Mesodermal cell (in vitro differentiated cells): ENCODE data around the gene CD247.

Experiments used
- H3K27ac ChIP-seq: 2 replicates; pipeline ENCODE4 v1.7.0; 2013; ENCODE audit warnings: mild to moderate bottlenecking, low read depth, low read length, moderate library complexity; ENCODE audit not compliant: severe bottlenecking
- H3K36me3 ChIP-seq: 2 replicates; pipeline ENCODE4 v1.7.1; 2013; ENCODE audit warnings: mild to moderate bottlenecking, low read length, moderate library complexity; ENCODE audit not compliant: control insufficient read depth, insufficient read depth
- H3K4me1 ChIP-seq: one replicate; pipeline ENCODE4 v1.7.1; 2013; ENCODE audit warnings: mild to moderate bottlenecking, low read length; ENCODE audit not compliant: insufficient read depth, control insufficient read depth, poor library complexity, severe bottlenecking
- H3K4me3 ChIP-seq: 2 replicates; pipeline ENCODE4 v1.7.0; 2013; ENCODE audit warnings: low read length, control low read depth, mild to moderate bottlenecking; ENCODE audit not compliant: insufficient read depth, poor library complexity, severe bottlenecking; ENCODE audit errors: extremely low read depth
- H3K9me3 ChIP-seq: 2 replicates; pipeline ENCODE4 v1.7.1; 2013; ENCODE audit warnings: mild to moderate bottlenecking, low read length, moderate library complexity; ENCODE audit not compliant: control insufficient read depth
- WGBS, 2 experiments: methylation state at CpG; one replicate each; pipeline ENCODE4 v1.1.5; 2013; ENCODE audit warnings: missing lambda C conversion rate in 2 of 2; ENCODE audit not compliant: insufficient coverage in 2 of 2; 5-methylcytosine and 5-hydroxymethylcytosine counted together

CD247 gene

DNA sequence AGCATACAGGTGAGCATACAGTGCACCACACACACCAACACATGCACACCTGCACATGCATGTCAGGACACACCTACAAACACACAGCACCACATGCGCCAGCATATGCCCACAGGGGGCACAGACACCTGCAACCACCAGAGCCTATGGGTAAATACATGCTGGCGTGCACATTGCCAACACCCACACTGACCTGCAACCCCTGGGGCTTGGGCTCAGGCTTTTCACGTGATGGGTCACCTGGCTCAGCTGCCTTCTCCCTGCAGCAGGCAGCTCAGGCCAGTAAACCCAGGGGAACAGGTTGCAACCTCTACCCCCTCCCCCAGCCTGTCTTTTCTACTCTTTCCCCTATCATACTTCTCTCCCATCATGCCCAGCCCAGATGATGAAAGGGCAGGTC, 8.1 kb downstream of the CD247 start:
- Histone ChIP-seq H3K9me3 (no peaks in the 10 kb centered on the region), H3K4me1 (no peaks in the 10 kb centered on the region), H3K4me3 (no peak overlapping the region), H3K27ac (no peak overlapping the region), H3K36me3 (no peaks in the 10 kb centered on the region)
- 95% methylated on average over 3 of the region's 3 CpGs; no CpG with 5 or more reads in 1 of the 2 experiments for WGBS, 2 experiments

DNA sequence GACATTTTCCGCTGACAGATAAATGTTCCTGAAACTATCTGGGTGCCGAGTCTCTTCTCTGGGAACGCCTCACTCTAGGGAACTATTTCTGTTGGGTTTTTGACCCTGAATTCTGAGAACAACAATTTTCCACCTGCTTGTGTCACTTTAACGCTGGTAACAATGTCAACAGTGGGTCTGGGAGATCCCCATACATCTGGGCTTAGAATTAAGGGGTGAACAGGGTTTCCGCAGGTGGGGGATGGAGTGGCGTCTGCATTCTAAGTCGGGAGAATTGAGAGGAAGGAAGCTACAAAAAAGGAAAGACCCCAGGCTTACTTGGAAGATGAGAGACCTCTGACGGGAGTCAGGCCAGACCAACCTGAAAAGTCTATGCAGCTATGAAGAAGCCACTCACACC, 8.7 kb downstream of the CD247 start:
- 88 to 91% methylated on average over 5 of the region's 8 CpGs for WGBS, 2 experiments
- Histone ChIP-seq H3K4me1 (no peaks in the 10 kb centered on the region), H3K36me3 (no peaks in the 10 kb centered on the region), H3K9me3 (no peaks in the 10 kb centered on the region), H3K27ac (no peak overlapping the region), H3K4me3 (no peak overlapping the region)

DNA sequence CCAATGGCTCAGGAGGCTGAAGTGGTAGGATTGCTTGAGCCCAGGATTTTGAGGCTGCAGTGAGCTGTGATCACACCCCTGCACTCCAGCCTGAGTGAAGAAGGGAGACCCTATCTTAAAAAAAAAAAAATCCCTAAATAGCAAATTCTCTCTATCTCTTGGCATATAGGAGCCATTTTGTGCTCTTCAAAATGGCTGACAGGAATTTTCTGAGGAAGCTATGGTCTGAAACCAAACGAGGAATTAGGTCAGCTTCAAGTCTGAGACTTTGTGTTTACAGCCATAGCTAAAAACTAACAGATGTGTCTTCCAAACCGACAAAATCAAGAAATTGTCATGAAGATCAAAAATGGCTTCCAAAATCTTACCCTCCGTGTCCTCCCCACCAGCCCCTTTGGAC, 10.6 kb downstream of the CD247 start:
- no peaks in the 10 kb centered on the region for H3K9me3 ChIP-seq
- no peaks in the 10 kb centered on the region for H3K36me3 ChIP-seq
- H3K4me1 ChIP-seq, result no peaks in the 10 kb centered on the region
- no peak overlapping the region for H3K4me3 ChIP-seq
- 90 to 100% methylated on average over 2 to 3 of the region's 3 CpGs for WGBS, 2 experiments
- no peak overlapping the region for H3K27ac ChIP-seq

DNA sequence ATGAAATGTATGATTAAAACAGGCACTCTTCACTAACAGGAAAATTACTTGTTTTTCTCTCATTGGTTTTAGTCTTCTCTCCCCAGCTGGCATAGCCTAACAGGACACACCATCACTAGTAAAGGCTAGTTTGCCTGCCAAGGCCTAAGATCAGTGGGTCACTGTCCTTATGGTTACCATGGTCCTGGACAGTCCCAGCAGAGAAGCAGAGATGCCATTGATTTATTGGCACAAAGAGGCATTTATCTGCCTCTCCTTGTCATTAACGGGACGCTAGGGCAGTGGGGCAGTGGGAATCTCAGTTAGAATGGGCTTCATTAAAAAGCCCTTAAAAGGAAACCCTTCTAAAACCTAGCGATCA, 13.9 kb downstream of the CD247 start:
- H3K27ac ChIP-seq, result no peak overlapping the region
- WGBS, 2 experiments, result 75 to 89% methylated on average over 2 to 3 of the region's 3 CpGs
- H3K4me1 ChIP-seq, result no peaks in the 10 kb centered on the region
- no peak overlapping the region for H3K4me3 ChIP-seq
- no peaks in the 10 kb centered on the region for H3K9me3 ChIP-seq
- no peaks in the 10 kb centered on the region for H3K36me3 ChIP-seq

DNA sequence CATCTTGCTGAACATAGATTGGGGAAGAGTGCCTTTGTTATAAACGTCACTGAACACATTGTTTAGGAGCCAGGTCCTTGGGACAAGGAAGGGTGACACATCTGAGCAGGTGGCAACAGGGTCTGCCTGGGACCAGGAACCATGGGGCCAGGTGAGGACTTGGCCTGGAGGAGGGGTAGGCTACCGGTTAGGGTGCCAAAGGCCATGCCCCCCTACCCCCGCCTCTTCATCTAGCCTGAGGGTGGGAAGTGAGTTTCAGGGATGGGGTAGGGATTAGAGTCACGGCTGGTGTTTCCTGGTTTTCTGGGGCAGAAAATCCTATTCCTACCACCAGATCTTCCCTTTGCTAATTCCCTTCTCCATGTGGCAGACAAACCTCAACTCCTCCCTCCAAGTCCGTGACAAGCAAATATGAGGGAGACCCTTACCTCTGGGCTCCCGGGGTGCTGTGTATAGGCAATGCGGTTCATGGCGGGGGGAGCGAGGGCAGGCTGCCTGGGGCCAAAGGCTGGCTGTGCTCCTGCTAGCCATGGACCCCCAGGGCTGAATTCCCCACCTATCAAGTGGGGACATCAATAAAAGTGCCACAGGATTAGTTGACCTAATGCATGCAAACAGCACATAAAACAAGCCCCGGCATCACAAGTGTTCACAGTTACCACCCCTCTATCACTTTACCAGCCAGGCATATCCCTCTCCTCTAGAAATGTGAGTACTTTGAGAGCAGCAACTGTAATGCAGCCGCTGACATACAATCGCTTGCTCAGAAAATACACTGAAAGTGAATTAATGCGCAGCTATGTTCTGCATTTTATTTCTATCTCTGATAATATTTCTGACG, 14.5 kb downstream of the CD247 start:
- Histone ChIP-seq H3K36me3 (no peaks in the 10 kb centered on the region), H3K27ac (no peak overlapping the region), H3K9me3 (no peaks in the 10 kb centered on the region), H3K4me3 (no peak overlapping the region), H3K4me1 (no peaks in the 10 kb centered on the region)
- WGBS, 2 experiments, result 54% methylated on average over 7 to 8 of the region's 14 CpGs

DNA sequence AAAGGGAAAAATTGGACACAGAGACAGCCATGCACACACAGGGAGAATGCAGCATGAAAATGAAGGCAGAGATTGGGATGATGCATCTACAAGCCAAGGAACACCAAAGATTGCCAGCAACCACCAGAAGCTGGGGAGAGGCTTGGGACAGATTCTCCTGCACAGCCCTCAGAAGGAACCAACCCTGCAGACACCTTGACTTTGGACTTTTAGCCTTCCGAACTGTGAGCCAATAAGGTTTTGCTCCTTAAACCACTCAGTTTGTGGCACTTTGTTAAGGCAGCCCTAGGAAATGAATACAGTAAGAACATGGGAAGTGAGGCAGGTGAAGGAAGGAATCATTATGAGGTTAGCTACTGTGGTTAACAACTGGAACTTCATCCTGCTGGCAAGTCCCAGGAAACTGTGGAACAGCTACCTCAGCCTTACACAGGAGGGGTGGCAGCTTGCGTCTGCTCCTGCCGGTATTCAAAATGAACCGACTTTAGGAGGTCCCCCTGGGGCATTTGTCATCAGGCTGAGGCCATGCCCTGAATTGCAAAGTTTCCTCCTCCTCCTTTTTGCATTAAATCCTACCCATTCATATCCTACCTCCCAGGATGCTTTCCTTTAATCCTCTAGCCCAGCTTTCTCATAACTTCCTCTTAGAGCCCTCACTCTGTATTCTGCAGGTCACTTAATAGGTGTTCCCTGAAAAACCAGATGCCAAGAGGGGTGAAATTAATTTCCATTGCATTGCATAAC, 15.4 kb downstream of the CD247 start:
- no peak overlapping the region for H3K27ac ChIP-seq
- no peaks in the 10 kb centered on the region for H3K4me1 ChIP-seq
- WGBS, 2 experiments, result 12 to 31% methylated on average over 3 to 4 of the region's 4 CpGs
- no peak overlapping the region for H3K4me3 ChIP-seq
- no peaks in the 10 kb centered on the region for H3K9me3 ChIP-seq
- no peaks in the 10 kb centered on the region for H3K36me3 ChIP-seq

DNA sequence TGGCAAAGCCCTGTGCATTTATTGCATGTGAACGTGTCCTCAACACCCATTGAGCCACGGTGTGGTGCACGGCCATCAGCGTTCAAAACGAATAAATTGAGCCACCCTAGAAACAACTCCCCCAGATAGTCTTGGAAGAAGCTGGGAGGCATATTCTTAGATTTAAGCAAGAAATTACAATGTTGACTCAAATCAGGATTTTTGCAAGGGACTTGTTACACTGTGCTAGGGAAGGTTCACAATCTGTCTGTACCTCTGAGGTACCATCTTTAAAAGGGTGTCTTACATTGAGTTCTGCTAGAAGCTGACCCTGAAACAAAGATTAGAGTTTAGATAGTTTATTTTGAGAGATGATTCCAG, 16.2 kb downstream of the CD247 start:
- no peaks in the 10 kb centered on the region for H3K4me1 ChIP-seq

DNA sequence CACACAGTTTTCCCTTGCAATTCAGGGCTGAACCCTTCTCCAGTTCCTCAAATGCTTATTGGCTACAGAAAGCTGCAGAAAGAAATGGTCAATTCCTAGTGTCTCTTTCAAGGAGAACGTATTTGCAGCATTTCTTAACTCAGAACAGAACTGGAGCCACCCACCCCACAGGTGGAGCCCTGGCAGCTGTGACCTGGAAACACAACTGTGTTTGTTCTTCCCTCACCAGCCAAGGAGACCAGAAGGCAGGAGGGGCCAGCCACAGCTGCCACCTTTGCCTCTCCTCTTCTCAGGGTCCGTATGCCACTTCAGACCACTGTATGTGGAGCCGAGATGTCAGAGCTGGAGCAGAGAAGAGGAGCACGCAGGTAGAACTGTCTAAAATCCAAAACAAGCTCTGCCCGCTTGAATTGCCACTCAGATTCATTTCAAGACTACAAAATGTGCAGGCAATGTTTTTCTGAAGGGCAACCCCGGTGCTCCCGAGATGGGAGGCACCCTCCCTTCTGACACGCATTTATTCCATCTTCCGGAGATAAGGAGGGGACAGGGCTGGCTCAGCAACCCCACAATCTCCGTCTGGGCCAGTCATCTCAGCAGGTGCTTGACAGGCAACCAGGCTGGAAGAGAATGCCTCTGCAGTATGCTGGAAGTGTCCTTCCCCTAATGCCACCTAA, 16.7 kb downstream of the CD247 start:
- no peaks in the 10 kb centered on the region for H3K9me3 ChIP-seq
- H3K4me3 ChIP-seq, result no peak overlapping the region
- no peaks in the 10 kb centered on the region for H3K36me3 ChIP-seq
- WGBS, 2 experiments, result 61 to 75% methylated on average over 8 to 9 of the region's 10 CpGs
- H3K4me1 ChIP-seq, result no peaks in the 10 kb centered on the region
- no peak overlapping the region for H3K27ac ChIP-seq

More for the DNA sequence above, 16.2 kb downstream of the CD247 start:
- WGBS, 2 experiments, result 88% methylated on average over 1 to 4 of the region's 5 CpGs
- Histone ChIP-seq H3K4me3 (no peak overlapping the region), H3K27ac (no peak overlapping the region), H3K36me3 (no peaks in the 10 kb centered on the region), H3K9me3 (no peaks in the 10 kb centered on the region)

DNA sequence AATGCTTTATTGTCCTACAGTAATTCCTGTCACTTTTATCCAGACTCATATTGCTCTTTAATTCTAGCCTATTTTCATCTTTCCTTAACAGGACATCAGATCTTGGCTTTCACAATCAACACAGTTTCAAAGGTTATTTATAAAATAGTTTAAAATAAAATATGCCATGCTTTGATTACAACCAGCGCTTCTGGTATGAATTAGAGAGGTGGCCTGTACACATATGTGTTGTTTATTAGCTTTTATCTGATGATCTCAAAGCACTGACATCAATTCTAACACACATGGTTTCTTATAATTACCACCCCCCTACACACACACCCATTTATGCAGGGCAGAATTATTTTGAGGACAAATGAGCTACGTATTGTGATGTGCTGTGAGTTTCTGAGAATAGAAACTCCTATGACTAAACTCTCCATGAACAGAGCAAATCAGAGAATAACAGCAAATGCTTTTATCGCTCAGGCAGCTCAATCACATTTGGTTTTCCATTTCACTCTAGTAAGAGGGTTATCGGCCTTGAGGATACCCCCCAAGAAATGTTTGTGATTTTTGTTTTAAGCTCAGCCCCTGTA, 18.0 kb downstream of the CD247 start:
- no peaks in the 10 kb centered on the region for H3K9me3 ChIP-seq
- H3K27ac ChIP-seq, result no peak overlapping the region
- WGBS, 2 experiments, result 70 to 100% methylated on average over 1 to 2 of the region's 4 CpGs
- H3K36me3 ChIP-seq, result no peaks in the 10 kb centered on the region
- H3K4me3 ChIP-seq, result no peak overlapping the region
- H3K4me1 ChIP-seq, result no peaks in the 10 kb centered on the region

DNA sequence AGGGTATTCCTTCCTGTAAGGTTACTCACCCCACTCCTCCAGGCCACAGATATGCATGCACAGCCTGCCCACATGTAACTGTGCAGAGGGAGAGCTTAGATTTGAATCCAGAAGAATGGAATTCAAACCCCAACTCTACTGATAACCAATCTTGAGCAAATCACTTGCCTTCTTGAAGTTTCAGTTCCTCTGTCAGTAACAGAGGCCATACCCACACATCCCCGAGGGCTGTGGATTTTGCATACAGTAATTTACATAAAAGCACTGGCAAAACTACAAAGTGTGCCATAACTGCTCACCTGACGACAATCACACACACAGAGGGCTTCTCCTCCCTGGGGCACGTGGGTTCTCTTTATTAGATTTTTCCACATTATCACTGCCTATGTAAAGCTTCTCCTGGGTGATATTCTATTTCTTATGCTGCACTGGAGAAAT, 18.6 kb downstream of the CD247 start:
- Histone ChIP-seq H3K4me3 (no peak overlapping the region), H3K9me3 (no peaks in the 10 kb centered on the region), H3K36me3 (no peaks in the 10 kb centered on the region), H3K27ac (no peak overlapping the region), H3K4me1 (no peaks in the 10 kb centered on the region)
- WGBS, 2 experiments, result 75% methylated on average over 1 of the region's 3 CpGs; no CpG with 5 or more reads in 1 of the 2 experiments
